MCF 10A (cell line): ENCODE results near the gene PDHA1. TPM values are rescaled to one million over a fixed set of nuclear protein-coding genes. Genes with fewer than 3 reads are reported as not detected.

Source experiments
- BruUV-seq: library from RNA; stranded (reverse); fragments of 400-500 nt; replicated peaks from 2 replicates; lab custom pipeline; 2021; lab: Mats Ljungman, UMichigan
- CTCF ChIA-PET: fragments of 300-600 bp; sonication (Branson Sonifier 250); formaldehyde crosslinking; extraction: SDS; loops from one replicate; lab custom pipeline; 2021; ENCODE audit warnings: antibody characterized with exemption, inconsistent platforms; lab: Yijun Ruan, JAX
- POLR2A ChIA-PET: fragments of 300-600, 350-650 bp; sonication (Branson Sonifier 250); formaldehyde crosslinking; extraction: SDS; loops from one replicate; lab custom pipeline; 2020; ENCODE audit warnings: antibody characterized with exemption, inconsistent platforms; lab: Yijun Ruan, JAX
- DNase-seq: peaks from one replicate; pipeline ENCODE4 v3.0.0-alpha.2; 2018; ENCODE audit not compliant: unreplicated experiment
- H3K27ac Mint-ChIP-seq: one replicate; pipeline ENCODE4 v1.8.0; 2022; ENCODE audit warnings: mild to moderate bottlenecking, low read depth, mixed read lengths; ENCODE audit not compliant: unreplicated experiment
- H3K27me3 Mint-ChIP-seq: one replicate; pipeline ENCODE4 v1.8.0; 2022; ENCODE audit warnings: mixed read lengths; ENCODE audit not compliant: insufficient read depth, unreplicated experiment
- H3K36me3 Mint-ChIP-seq: one replicate; pipeline ENCODE4 v1.8.0; 2022; ENCODE audit warnings: mild to moderate bottlenecking, moderate library complexity, mixed read lengths; ENCODE audit not compliant: insufficient read depth, unreplicated experiment
- H3K4me1 Mint-ChIP-seq: one replicate; pipeline ENCODE4 v1.8.0; 2022; ENCODE audit warnings: mixed read lengths; ENCODE audit not compliant: insufficient read depth, unreplicated experiment
- H3K4me3 Mint-ChIP-seq: one replicate; pipeline ENCODE4 v1.8.0; 2022; ENCODE audit warnings: mild to moderate bottlenecking, moderate library complexity, mixed read lengths; ENCODE audit not compliant: unreplicated experiment
- H3K9me3 Mint-ChIP-seq: one replicate; pipeline ENCODE4 v1.8.0; 2022; ENCODE audit warnings: mixed read lengths; ENCODE audit not compliant: unreplicated experiment
- intact Hi-C: fragments of 100-400 bp; cut with micrococcal nuclease; formaldehyde crosslinking; loops from 2 replicates; pipeline ENCODE4 v1.14.1; 2022
- total RNA-seq: library from RNA; stranded (reverse); gene quantifications from 2 replicates; pipeline ENCODE4 v1.2.3, GENCODE V29; 2022
- TF ChIP-seq, protein P1 (sequence below): fragments of 200-600 bp; IDR thresholded peaks from one replicate; pipeline ENCODE4 v1.8.0; 2022; ENCODE audit warnings: antibody characterized with exemption, mild to moderate bottlenecking; ENCODE audit not compliant: unreplicated experiment

Gene PDHA1
- total RNA-seq, 1 experiment from 2014 or later: 220 TPM

DNA sequence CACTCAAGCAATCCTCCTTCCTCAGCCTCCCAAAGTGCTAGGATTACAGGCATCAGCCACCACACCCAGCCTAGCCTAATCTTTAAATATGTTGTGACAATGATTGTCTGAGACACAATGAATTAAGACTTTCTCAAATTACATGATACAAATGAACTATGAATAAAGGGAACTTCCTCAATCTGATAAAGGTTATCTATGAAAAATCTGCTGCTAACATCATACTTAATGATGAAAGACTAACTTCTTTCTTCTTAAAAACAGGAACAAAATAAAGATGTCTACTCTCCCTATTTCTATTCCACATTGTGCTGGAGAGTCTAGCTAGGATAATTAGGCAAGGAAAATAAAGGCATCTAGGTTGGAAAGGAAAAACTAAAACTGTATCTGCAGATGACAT lies 60.0 kb downstream of the PDHA1 start:
- intact Hi-C loops: no loop called here
- H3K27ac Mint-ChIP-seq: no peak overlapping the region
- H3K27me3 Mint-ChIP-seq: peaks cover 13% of the 10 kb centered on the region
- DNase-seq: no peak
- no TSS peak for BruUV-seq
- CTCF ChIA-PET: interaction anchor here (0.6 kb wide), 1 partner anchor 46 kb away, joined by 4 read pairs; no protein-coding TSS in a partner anchor
- POLR2A ChIA-PET: no interaction called here
- no peaks in the 10 kb centered on the region for H3K4me1 Mint-ChIP-seq
- TF ChIP-seq, protein P1, sequence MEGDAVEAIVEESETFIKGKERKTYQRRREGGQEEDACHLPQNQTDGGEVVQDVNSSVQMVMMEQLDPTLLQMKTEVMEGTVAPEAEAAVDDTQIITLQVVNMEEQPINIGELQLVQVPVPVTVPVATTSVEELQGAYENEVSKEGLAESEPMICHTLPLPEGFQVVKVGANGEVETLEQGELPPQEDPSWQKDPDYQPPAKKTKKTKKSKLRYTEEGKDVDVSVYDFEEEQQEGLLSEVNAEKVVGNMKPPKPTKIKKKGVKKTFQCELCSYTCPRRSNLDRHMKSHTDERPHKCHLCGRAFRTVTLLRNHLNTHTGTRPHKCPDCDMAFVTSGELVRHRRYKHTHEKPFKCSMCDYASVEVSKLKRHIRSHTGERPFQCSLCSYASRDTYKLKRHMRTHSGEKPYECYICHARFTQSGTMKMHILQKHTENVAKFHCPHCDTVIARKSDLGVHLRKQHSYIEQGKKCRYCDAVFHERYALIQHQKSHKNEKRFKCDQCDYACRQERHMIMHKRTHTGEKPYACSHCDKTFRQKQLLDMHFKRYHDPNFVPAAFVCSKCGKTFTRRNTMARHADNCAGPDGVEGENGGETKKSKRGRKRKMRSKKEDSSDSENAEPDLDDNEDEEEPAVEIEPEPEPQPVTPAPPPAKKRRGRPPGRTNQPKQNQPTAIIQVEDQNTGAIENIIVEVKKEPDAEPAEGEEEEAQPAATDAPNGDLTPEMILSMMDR: no peak
- no peaks in the 10 kb centered on the region for H3K9me3 Mint-ChIP-seq
- H3K36me3 Mint-ChIP-seq: no peaks in the 10 kb centered on the region
- H3K4me3 Mint-ChIP-seq: no peak overlapping the region

DNA sequence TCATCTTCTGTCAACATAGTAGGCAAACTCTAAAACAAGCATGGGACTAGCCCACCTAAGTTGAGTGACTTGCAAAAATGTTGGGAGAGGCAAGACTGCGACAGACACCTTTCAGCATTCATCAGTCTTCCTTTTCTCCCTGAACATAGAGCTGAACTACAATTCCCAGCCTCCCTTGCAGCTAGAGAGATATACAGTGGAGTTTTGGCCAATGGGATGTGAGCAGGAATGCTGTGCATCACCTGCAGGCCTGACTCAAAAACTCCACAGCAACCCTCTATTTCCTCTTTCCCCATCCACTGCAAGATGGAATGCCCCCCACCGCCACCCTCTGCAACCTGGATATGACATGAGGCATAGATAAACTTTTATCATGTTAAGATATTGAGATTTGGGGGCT lies 66.5 kb downstream of the PDHA1 start:
- H3K27me3 Mint-ChIP-seq: peaks cover 17% of the 10 kb centered on the region
- POLR2A ChIA-PET: interaction anchor here (0.6 kb wide), 1 partner anchor 21 kb away, joined by 4 read pairs; no protein-coding TSS in a partner anchor
- BruUV-seq: no TSS peak

More for the DNA sequence above, 66.5 kb downstream of the PDHA1 start:
- CTCF ChIA-PET: no interaction called here
- H3K9me3 Mint-ChIP-seq: peaks cover 23% of the 10 kb centered on the region
- H3K36me3 Mint-ChIP-seq: no peaks in the 10 kb centered on the region
- H3K4me1 Mint-ChIP-seq: no peaks in the 10 kb centered on the region
- no peak overlapping the region for H3K27ac Mint-ChIP-seq
- no peak overlapping the region for H3K4me3 Mint-ChIP-seq
- no peak for DNase-seq
- intact Hi-C loops: no loop called here
- TF ChIP-seq, protein P1: no peak

Other genes starting within 250 kb of the PDHA1 start
- 6.4 and 8.6 TPM in 2 replicates for gene ADGRG2, start 221.5 kb upstream of the PDHA1 start, total RNA-seq
- not detected in 2 replicates for gene MAP3K15, start 171.6 kb downstream of the PDHA1 start, total RNA-seq